Measurements from ENCODE around the gene SLC35F2.
"Not testable (repeated sequence)": the region's sequence is repeated elsewhere in the genome, so short reads cannot be mapped to it uniquely, and the experiment has no call there.

SLC35F2 gene

DNA sequence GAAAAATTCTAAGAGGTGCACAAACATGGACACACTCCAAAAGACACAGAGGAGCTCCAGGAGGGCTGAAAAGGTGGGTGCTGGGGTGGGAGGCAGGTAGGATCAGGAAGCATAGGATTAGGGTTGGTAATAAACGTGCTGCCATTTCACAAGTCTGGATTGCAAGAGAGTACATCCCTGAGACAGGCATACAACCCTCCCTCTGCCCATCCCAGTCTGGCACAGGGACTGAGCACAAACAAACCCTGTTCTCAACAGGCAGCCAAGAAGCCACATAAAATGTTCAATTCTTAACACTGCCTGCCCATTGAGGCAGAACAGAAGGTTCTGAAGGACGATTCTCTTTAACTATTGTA is 18.5 kb downstream of the SLC35F2 start:
- no peak for DNase-seq (ENCODE audit: low read depth)

DNA sequence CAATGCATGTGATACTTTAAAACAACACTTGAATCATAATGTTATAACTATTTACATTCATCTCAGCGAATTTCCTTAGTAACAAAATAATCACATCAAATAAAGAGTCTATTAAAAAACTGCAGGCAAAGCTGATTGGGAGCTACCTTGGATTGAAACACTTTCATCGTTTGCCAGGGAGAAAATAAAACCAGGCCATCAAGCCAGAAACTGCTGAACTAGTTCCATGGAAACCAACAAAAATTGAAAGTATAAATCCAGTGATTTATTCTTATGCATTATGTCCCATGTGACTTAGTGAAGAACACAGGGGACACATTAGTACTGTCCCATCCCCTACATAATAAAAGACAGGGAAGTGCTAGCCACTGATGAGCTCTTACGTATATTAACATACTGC is 21.7 kb downstream of the SLC35F2 start:
- no peak for DNase-seq (ENCODE audit: low read depth)

DNA sequence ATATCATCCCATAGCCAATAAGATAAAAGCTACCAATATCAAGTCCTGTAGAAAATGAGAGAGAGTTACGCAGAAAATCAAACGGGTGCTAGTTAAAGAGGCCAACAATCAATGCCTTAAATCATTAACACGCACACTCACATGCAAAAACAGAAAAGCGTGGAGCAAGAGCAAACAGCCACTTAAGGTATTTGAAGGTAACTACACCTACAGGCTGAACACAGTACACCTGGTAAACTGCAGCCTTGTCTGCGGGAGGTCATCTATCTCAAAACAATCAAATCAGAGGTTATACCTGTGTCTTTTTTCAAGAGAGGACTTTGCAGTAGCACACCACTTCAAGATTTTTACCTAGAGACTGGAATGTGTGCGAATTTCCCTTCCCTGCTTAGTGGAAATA is 23.6 kb downstream of the SLC35F2 start:
- DNase-seq (ENCODE audit: low read depth): no peak

DNA sequence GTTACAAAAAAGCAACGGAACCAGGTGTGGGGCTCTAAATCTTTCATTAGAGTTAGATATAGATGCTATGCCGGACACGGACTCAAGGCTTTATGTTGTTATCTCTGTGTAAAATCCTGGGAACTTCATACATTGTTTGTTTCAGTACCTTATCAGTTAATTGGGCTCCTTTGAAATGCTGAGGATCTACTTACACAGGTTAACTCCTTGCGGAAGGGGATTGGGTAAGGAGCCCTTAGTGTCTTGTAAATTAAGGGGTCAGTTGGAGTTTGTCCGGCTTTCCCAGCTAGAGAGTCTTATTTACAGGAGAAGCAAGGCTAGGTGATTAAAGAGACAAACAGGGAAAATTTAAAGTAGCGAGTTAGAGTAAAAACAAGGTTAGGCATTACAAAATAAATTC is 24.7 kb downstream of the SLC35F2 start:
- DNase-seq (ENCODE audit: low read depth): not testable (repeated sequence)

DNA sequence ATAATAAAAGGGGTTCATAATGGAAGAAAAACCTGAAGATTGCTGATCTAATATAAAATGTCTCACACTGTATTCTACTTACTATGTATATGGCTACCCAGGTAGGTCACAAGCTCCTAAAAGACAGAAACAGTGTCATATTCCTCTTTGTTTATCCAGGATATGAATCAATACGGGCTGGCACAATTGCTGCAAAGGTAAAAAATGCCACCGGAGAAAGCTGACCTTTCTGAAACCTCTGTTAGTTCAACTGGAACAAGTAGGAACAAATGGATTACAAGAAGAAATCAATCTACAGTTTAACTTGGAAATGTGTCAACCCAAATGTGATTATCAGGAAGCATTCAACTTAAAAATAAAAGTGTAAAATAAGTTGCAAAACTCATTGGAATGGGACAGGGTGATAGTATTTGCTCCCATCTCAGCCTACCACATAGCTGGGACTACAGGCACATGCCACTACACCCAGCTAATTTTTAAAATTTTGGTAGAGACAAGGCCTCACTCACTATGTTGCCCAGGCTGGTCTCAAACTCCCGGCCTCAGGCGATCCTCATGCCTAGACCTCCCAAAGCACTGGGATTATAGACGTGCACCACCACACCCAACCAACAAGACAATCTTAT is 27.6 kb downstream of the SLC35F2 start:
- no peak for DNase-seq (ENCODE audit: low read depth)

DNA sequence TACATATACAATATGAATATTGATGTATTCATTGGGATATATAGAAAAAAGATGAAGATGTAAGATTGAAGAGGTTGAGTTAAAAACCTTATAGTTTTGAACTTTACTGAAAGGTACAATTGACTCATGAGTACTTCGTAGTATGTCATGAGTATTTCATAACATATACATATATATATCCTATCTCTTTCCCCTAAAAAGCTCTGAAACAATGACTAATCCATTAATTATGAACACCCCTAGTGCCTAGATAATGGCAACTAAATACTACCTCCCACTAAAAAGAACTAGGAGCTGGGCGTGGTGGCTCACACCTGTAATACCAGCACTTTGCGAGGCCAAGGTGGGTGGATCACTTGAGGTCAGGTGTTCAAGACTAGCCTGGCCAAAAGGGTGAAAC is 31.5 kb downstream of the SLC35F2 start:
- no peak for DNase-seq (ENCODE audit: low read depth)

DNA sequence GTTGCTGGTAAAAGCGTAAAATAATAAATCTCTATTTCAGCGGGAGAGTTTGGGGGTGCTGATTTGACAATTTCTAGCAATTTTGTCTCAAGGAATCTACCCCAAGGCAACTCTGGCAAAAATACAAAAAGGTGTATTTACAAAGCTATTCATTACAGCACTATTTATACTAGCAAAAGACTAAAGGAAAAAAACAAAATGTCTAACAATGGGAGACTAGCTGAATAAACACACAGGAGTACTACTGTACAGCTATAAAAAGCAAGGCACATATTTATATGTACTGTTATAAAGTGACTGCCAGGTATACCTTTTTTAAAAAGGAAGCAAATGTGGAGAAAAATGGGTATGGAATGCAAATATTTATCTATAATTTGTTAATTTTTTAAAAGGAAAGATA is 32.7 kb downstream of the SLC35F2 start:
- DNase-seq (ENCODE audit: low read depth): no peak

DNA sequence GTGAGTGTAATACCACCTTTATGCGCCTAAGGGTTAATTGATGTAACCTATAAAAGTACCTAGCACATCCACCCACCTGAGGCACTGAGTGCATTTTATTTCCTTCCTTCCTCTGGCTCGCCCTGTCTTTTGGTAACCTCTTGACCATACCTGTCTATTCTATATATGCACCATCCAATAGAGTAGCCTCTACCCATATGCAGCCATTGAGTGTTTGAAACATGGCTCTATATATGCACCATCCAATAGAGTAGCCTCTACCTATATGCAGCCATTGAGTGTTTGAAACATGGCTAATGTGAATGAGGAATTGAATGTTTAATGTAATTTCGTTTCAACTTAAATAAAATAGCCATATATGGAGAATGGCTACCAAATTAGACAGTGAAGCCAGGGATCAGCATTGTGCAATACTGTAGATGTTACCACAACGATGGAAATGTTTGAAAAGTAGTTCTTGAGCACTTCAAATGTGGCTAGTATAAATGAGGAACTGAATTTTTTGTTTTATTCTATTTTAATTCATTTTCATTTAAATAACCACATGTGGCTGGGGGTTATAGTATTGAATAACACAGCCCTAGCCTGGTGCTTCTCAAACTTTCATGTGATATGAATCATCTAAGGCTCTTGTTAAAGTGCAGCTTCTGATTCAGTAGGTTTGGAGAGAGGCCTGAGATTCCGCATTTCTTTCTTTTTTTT is 33.8 kb downstream of the SLC35F2 start:
- no peak for DNase-seq (ENCODE audit: low read depth)

DNA sequence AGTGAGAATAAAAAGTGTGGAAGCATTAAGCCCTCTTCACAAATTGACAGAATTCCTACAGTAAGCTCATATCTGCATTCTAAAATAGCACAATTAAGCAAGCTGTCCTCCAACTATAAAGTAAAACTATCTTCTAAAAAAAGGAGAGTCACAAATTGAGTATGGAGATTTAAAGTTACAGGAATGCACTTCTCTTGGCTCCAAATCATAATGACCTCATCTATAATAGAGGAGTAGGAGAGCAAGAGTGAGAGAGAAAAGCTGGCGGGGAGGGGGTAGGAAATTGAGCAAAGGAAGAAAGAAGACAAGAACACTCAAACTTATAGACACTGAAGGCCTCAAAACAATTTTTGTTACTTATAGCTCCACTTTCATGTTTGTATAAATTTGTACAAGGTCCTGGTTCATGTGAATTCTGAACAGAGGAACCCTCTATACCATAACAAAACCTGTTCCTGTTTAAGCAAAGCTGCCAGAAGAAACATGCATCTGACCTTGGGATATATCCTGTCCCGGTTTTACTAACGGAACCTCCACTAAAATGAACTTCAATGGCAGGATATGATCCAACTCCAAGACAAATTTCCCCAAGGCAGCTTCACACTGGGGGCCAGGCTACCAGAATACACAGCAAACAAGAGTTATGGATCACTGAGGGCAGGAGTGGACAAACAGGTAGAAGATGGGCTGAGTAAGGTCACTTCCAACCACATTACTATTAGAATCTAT is 37.2 kb downstream of the SLC35F2 start:
- no peak for DNase-seq (ENCODE audit: low read depth)

DNA sequence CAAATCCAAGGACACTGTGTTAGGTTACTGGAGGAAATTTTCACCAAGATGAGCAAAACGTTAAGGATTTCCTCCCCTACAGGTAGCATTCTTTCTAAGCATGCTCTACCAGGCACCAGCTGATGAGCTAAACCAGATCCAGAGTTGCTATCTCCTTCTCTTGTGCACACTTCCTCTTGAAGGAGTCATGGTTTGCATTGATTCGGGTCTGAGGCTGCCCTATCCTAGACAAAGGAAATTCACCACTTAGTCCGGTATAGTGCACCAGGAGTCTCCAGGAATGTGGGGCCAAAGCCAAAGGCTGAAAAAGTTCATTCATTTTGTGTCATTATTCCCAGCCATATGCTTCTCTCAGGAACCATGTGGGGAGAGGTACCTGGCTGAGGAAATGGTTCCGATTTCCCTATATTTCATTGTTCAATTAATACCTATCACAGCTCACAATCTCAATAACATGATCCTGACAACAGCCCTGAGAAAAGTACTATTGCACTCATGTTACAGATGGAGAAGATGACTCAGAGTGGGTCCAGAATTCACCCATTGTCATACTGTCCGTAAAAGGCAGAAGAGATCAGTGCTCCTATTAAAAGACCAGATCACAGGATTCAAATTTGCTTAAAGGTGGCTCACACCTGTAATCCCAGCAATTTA is 39.1 kb downstream of the SLC35F2 start:
- no peak for DNase-seq (ENCODE audit: low read depth)

DNA sequence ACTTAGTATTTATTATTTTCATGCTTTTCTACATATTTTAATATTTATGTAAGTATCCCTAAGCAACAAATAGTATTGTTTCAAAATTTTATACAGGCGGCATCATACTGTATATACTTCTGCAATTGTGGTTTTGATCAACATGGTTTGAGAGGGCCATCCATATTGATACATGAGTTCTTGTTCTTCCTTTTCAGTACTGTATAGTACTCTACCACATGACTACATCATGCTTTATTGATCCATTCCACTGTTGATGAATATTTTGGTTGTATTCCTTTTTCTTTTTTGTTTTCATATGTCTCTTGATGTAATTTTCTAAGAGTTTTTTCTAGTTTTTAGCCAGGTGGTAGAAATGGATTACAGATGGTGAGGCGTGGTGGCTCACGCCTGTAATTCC is 40.1 kb downstream of the SLC35F2 start:
- DNase-seq (ENCODE audit: low read depth): no peak

DNA sequence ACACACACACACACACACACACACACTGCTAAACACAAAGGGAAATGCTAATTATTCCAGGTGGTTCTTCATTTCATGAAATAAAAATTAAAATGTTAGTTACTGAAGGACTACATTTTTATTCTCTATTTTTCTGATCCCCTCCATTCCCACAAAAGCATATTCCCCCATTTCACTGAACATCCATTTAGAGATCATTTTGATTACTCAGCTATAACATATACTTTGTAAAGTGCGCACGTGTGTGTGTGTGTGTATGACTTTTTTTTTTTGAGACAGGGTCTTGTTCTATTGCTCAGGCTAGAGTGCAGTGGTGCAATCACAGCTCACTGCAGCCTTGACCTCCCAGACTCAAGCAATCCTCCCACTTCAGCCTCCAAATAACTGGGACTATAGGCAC is 42.6 kb downstream of the SLC35F2 start:
- no peak for DNase-seq (ENCODE audit: low read depth)

DNA sequence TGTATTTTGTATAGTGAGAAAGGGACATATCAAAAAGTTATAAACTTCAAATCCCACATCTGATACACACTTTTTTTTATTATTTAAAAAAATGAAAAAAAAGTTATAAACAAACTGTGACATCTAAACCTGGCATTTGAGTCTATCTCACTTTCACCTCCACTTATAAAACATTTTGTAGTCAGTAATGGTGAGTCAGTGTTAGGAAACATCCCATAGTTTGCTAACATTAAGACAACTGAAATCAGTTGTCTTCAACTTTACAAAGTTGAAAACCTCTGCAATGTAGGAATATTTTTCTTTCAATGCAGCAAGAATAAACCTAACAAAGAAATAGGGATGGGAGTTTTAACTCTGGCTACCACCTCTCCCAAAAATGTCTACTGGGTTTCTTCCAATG is 47.7 kb downstream of the SLC35F2 start:
- no peak for DNase-seq (ENCODE audit: low read depth)

DNA sequence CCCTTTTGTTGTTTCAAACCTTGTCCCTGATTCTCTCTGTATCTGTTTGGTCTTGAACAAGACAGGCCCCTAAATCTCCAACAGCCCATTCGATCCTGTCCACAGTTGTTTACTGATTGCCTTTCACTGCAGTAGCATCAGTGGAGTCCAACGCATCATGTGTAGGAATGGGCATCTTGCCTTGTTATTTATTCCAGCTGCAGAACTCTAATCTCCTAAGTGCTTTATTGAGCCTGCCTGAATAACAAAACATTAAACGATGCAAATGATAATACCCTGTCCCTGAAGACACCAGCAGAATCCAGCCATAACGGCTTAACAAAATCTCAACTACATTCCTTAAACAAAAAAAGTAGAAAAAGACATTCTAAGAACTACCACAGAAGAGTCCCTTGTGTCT is 50.1 kb downstream of the SLC35F2 start:
- no peak for DNase-seq (ENCODE audit: low read depth)

DNA sequence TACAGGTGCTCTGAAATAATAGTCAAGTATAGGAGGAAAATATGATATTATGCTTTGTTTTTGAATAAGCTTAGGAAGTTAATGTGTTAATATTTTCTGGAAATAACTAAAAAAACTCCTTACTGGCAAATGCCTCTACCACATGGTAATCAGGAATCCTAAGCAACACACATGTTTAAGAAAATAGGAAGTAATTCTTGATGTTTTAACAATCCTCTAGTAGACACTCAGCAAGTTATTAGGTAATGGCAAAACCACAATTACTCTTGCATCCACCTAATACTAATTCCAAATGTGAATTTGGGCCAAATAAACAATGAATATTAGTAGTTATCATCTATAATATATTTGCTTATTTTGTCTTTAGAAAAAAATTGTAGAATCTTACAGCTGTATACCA is 53.6 kb downstream of the SLC35F2 start:
- DNase-seq (ENCODE audit: low read depth): no peak

DNA sequence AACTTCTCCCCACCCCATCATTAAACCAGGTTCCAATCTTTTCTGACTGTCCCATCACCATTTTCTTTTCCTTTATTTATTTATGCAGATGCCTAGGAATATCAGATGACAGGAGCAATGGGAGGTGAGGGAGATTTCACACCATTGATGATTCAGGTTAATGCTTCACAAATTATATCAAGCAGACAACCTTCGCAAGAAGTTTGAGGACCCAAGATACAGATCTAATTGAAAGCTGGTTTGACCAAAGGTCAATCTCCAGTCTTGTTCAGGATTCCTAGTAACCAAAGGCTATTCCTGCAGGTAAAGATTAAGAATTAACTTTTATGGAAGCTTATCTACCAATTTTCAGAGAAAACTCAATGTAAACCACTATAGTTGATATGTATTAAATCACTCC is 54.4 kb downstream of the SLC35F2 start:
- no peak for DNase-seq (ENCODE audit: low read depth)

DNA sequence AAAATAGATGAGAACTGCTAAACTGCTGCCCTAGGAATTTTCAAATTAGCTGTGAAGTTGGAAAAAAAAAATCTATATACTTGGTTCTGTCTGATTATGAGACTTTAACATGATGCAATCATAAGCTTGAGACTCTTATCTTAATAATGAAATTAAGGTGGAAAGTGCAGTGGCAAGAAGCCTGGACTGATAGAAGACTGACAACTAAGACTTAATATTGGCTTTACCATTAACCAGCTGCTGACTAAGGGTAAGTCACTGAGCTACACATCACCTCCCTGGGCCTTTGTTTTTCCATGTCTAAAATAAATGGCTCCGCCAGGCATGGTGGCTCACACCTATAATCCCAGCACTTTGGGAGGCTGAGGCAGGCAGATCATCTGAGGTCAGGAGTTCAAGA is 56.9 kb downstream of the SLC35F2 start:
- DNase-seq (ENCODE audit: low read depth): no peak

DNA sequence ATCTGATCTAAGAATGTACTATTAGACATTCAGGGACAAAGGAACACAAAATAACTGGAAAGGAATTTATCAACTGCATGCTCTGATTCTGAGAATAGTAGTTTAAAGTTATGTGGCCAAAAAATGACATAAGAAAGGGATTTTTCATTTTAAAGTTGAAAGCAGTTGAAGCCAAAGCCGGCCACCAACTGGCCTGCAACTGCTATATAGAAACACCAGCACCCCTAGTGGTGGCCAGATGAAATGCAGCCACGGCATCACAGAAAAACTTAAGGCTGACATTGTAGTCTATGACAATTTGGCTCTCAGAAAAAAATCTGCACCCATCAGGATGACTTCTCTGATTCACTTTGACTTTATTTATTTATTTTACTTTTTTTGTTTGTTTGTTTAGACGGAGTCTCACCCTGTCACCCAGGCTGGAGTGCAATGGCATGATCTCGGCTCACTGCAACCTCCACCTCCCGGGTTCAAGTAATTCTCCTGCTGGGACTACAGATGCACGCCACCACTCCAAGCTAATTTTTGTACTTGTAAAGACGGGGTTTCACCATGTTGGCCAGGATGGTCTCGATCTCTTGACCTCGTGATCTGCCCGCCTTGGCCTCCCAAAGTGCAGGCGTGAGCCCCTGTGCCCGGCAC is 59.2 kb downstream of the SLC35F2 start:
- DNase-seq (ENCODE audit: low read depth): peak; percentile 4

DNA sequence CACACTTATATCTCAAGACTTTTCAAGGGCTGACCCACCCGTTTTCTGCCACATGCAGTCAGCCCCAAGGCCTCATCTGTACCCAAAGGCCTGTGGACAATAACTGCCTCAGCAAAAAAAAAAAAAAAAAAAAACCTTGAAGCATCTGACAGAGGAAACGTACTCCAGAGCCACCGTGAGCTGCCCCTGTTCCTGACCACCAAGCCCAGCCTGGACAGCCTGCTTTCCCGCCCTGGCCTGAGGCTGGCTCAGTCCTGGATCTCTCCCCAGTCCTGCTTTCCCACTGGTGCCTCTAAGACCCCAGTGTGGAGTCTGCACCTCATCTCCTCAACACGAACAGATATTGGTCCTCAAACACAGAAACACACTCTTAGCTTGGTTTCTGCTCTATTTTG is 66.5 kb downstream of the SLC35F2 start:
- no peak for DNase-seq (ENCODE audit: low read depth)

DNA sequence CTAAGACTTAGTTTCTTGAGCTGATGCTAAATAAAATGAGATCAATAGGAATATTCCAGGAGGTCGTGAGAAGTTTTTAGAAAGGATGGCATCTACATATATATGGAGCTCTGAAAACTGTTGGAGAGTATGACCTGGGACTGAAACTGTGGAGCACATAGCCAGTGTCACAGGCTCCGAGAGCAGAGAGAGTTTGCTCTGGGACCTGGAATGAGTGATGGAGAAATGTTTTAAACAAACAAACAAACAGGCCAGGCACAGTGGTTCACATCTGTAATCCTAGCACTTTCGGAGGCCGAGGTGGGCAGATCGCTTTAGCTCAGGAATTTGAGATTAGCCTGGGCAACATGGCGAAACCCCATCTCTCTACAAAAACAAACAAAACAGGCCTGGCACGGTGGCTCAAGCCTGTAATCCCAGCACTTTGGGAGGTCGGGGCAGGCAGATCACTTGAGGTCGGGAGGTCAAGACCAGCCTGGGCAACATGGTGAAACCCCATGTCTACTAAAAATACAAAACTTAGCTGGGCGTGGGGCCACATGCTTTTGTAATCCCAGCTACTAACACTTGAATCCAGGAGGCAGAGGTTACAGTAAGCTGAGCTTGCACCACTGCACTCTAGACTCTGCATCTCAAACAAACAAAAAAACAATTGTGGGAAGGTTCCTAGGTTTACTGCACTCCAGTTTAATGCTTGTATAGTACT is 67.1 kb downstream of the SLC35F2 start:
- no peak for DNase-seq (ENCODE audit: low read depth)

DNA sequence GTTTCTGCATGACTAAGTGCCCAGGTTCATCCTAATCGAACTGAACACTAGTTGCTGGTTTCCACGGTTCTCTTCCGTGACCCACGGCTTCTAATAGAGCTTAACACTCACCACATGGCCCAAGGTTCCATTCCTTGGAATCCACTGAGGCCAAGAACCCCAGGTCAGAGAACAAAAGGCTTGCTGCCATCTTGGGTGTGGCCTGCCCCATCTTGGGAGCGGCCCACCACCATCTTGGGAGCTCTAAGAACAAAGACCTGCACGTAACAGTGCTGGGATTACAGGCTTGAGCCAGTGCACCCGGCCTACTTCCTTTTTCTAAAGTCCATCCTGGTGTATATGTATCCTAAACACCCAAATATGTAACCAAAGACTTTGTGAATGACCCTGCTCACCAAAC is 68.8 kb downstream of the SLC35F2 start:
- no peak for DNase-seq (ENCODE audit: low read depth)

DNA sequence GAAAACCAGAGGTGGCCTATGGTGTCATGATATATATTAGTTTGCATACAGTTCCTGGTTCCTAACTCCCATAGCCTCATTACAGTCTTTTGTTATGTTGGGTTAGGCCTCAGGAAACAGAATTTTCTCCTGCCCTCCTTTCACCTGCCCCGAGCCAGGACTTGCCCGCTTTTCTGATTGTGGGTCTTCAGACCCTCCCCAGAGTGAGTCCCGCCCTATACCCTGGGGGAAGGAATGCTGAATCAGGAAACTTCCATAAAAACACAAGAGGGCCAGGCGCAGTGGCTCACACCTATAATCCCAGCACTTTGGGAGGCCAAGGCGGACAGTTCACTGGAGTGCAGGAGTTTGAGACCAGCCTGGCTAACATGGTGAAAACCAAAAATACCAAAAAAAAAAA is 70.9 kb downstream of the SLC35F2 start:
- DNase-seq (ENCODE audit: low read depth): no peak
